Measurements from ENCODE around the gene ASXL3.

DNA sequence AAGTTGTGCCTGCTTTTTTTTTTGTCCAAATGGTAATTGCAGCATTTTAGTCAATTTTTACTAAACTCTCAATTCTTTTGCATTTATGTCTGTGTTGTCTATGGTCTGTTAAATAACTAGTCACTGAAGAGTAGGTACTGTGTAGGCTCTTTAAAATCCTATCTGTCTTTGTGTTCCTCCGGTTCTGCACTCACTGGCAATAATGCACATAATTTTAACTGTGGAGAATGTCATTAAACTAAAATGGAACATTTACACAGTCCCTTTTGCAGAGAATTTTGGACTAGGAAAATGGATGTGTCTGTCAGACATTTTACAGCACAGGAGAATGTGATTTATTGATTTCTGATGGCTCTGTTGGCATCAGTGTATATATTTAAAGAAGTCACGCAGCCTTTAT lies 116.6 kb downstream of the ASXL3 start:
- TF ChIP-seq POLR2AphosphoS5 (IDR thresholded peaks at IDR 0.05; ENCODE audit: low read depth, low read length) (no peak), POLR2A (IDR thresholded peaks at IDR 0.05; ENCODE audit: low read depth, low read length) (no peak)

Measured in GM12891 (cell line).